Astrocyte (in vitro differentiated cells and primary cell): ENCODE results near the gene LHX2. TPM values are rescaled to one million over a fixed set of nuclear protein-coding genes. Genes with fewer than 3 reads are reported as not detected.
A peak's percentile ranks its signal among the peaks of the same experiment; 100 is the strongest.

Experiments
- DNase-seq: peaks from one replicate; pipeline ENCODE4 v3.0.0-alpha.2; 2010; ENCODE audit warnings: low read depth
- FAIRE-seq: peaks from 2 replicates; lab custom pipeline; 2011; peaks lifted over from hg19 to GRCh38; lab: Jason Lieb, UNC
- H2AFZ ChIP-seq: 2 replicates; pipeline ENCODE4 v1.6.0; 2012; ENCODE audit warnings: low read depth, low read length, inconsistent platforms
- H3K27ac ChIP-seq: 2 replicates; pipeline ENCODE4 v1.5.1; 2011; ENCODE audit warnings: low read depth, low read length, inconsistent platforms
- H3K27me3 ChIP-seq: 2 replicates; pipeline ENCODE4 v1.6.0; 2011; ENCODE audit warnings: low read length, inconsistent platforms; ENCODE audit not compliant: insufficient read depth
- H3K36me3 ChIP-seq: 2 replicates; pipeline ENCODE4 v1.5.1; 2011; ENCODE audit warnings: low read length, inconsistent platforms; ENCODE audit not compliant: insufficient read depth
- H3K4me1 ChIP-seq: 2 replicates; pipeline ENCODE4 v1.5.1; 2011; ENCODE audit warnings: low read length, inconsistent platforms; ENCODE audit not compliant: insufficient read depth
- H3K4me2 ChIP-seq: 2 replicates; pipeline ENCODE4 v1.6.0; 2012; ENCODE audit warnings: low read length, inconsistent platforms
- H3K4me3 ChIP-seq: 2 replicates; pipeline ENCODE4 v1.5.1; 2011; ENCODE audit warnings: low read depth, mild to moderate bottlenecking, low read length, inconsistent platforms; ENCODE audit not compliant: insufficient read depth
- H3K79me2 ChIP-seq: 2 replicates; pipeline ENCODE4 v1.6.0; 2012; ENCODE audit warnings: mild to moderate bottlenecking, low read length, inconsistent platforms; ENCODE audit not compliant: insufficient read depth
- H3K9ac ChIP-seq: 2 replicates; pipeline ENCODE4 v1.6.0; 2012; ENCODE audit warnings: mild to moderate bottlenecking, low read length, inconsistent platforms
- H3K9me3 ChIP-seq: 2 replicates; pipeline ENCODE4 v1.5.1; 2012; ENCODE audit warnings: low read depth, mild to moderate bottlenecking, low read length, inconsistent platforms; ENCODE audit not compliant: insufficient read depth
- H4K20me1 ChIP-seq: 2 replicates; pipeline ENCODE4 v1.6.0; 2012; ENCODE audit warnings: low read length, inconsistent platforms; ENCODE audit not compliant: insufficient read depth
- H3K27ac Mint-ChIP-seq: one replicate; pipeline ENCODE4 v1.8.0; 2021; ENCODE audit warnings: mild to moderate bottlenecking, mixed read lengths; ENCODE audit not compliant: unreplicated experiment
- H3K27me3 Mint-ChIP-seq: one replicate; pipeline ENCODE4 v1.8.0; 2021; ENCODE audit warnings: low read depth, mixed read lengths; ENCODE audit not compliant: unreplicated experiment
- H3K36me3 Mint-ChIP-seq: one replicate; pipeline ENCODE4 v1.8.0; 2021; ENCODE audit warnings: low read depth, mixed read lengths; ENCODE audit not compliant: unreplicated experiment
- H3K4me1 Mint-ChIP-seq: one replicate; pipeline ENCODE4 v1.8.0; 2021; ENCODE audit warnings: low read depth, mixed read lengths; ENCODE audit not compliant: unreplicated experiment
- H3K4me3 Mint-ChIP-seq: one replicate; pipeline ENCODE4 v1.8.0; 2021; ENCODE audit warnings: mild to moderate bottlenecking, moderate library complexity, mixed read lengths; ENCODE audit not compliant: unreplicated experiment
- H3K9me3 Mint-ChIP-seq: one replicate; pipeline ENCODE4 v1.8.0; 2021; ENCODE audit warnings: mild to moderate bottlenecking, mixed read lengths; ENCODE audit not compliant: unreplicated experiment
- CTCF ChIP-seq: IDR thresholded peaks from 2 replicates; pipeline ENCODE4 v1.5.1; 2011; ENCODE audit warnings: low read depth, mild to moderate bottlenecking, inconsistent platforms, low read length, moderate library complexity; ENCODE audit not compliant: insufficient read depth
- EZH2 ChIP-seq: IDR thresholded peaks from 2 replicates; pipeline ENCODE4 v1.6.1; 2012; ENCODE audit warnings: mild to moderate bottlenecking, low read length, inconsistent platforms; ENCODE audit not compliant: insufficient read depth
- total RNA-seq: library from RNA; stranded (reverse); gene quantifications from 2 replicates; pipeline ENCODE4 v1.2.1, GENCODE V29; 2021

The LHX2 gene
- total RNA-seq, 1 donor from 2014 or later = 0.14 TPM

GRCh38 chr9:124022201-124023121 is 10.9 kb downstream of the LHX2 start:
- Histone ChIP-seq H3K9ac (peak overlapping the region; percentile 61), H3K4me3 (no peak overlapping the region), H3K9me3 (no peaks in the 10 kb centered on the region), H3K27ac (peak overlapping the region; percentile 74), H3K36me3 (no peaks in the 10 kb centered on the region), H3K79me2 (peaks cover 18% of the 10 kb centered on the region), H3K4me1 (peaks cover 12% of the 10 kb centered on the region), H3K4me2 (peak overlapping the region; percentile 64), H4K20me1 (peaks cover 12% of the 10 kb centered on the region), H3K27me3 (peaks cover 73% of the 10 kb centered on the region), H2AFZ (no peak overlapping the region)
- TF ChIP-seq CTCF (no peak), EZH2 (no peak)
- H3K4me3 Mint-ChIP-seq = no peak overlapping the region
- peaks cover 6% of the 10 kb centered on the region for H3K9me3 Mint-ChIP-seq
- H3K27ac Mint-ChIP-seq = peak overlapping the region; percentile 34
- H3K36me3 Mint-ChIP-seq = peaks cover 3% of the 10 kb centered on the region
- DNase-seq = peak; percentile 57
- H3K27me3 Mint-ChIP-seq = peaks cover 85% of the 10 kb centered on the region
- peaks cover 3% of the 10 kb centered on the region for H3K4me1 Mint-ChIP-seq
- no peak for FAIRE-seq

GRCh38 chr9:124024107-124024506 is 12.5 kb downstream of the LHX2 start:
- Histone ChIP-seq H3K4me1 (peaks cover 12% of the 10 kb centered on the region), H3K9me3 (no peaks in the 10 kb centered on the region), H3K79me2 (peaks cover 13% of the 10 kb centered on the region), H3K27ac (no peak overlapping the region), H3K27me3 (peaks cover 65% of the 10 kb centered on the region), H3K4me2 (no peak overlapping the region), H3K4me3 (no peak overlapping the region), H3K9ac (no peak overlapping the region), H3K36me3 (no peaks in the 10 kb centered on the region), H2AFZ (no peak overlapping the region), H4K20me1 (peaks cover 6% of the 10 kb centered on the region)
- no peak for TF ChIP-seq EZH2
- no peak for TF ChIP-seq CTCF
- peaks cover 92% of the 10 kb centered on the region for H3K27me3 Mint-ChIP-seq
- peaks cover 3% of the 10 kb centered on the region for H3K36me3 Mint-ChIP-seq
- H3K27ac Mint-ChIP-seq = no peak overlapping the region
- H3K4me3 Mint-ChIP-seq = no peak overlapping the region
- DNase-seq (no peak), FAIRE-seq (no peak)
- H3K4me1 Mint-ChIP-seq = peaks cover 3% of the 10 kb centered on the region
- H3K9me3 Mint-ChIP-seq = peaks cover 6% of the 10 kb centered on the region

- Mint-ChIP-seq H3K27me3 (peaks cover 82% of the 10 kb centered on the region), H3K4me1 (peaks cover 6% of the 10 kb centered on the region), H3K9me3 (no peaks in the 10 kb centered on the region), H3K4me3 (no peak overlapping the region), H3K27ac (no peak overlapping the region), H3K36me3 (peaks cover 2% of the 10 kb centered on the region)
- Histone ChIP-seq H3K4me2 (no peak overlapping the region), H3K9me3 (no peaks in the 10 kb centered on the region), H3K27ac (no peak overlapping the region), H3K4me3 (no peak overlapping the region), H3K79me2 (no peaks in the 10 kb centered on the region), H4K20me1 (no peaks in the 10 kb centered on the region), H2AFZ (no peak overlapping the region), H3K36me3 (no peaks in the 10 kb centered on the region), H3K4me1 (peaks cover 2% of the 10 kb centered on the region), H3K27me3 (peaks cover 54% of the 10 kb centered on the region), H3K9ac (no peak overlapping the region)
- no peak for FAIRE-seq
- no peak for TF ChIP-seq CTCF
- no peak for TF ChIP-seq EZH2
- no peak for DNase-seq
These were observed 18.0 kb downstream of the LHX2 start for GRCh38 chr9:124029617-124030016.
